NCI-H82 (cell line): ENCODE data around the gene RNF220.
A peak's percentile ranks its signal among the peaks of the same experiment; 100 is the strongest.
"Not testable (repeated sequence)": the region's sequence is repeated elsewhere in the genome, so short reads cannot be mapped to it uniquely, and the experiment has no call there.

ENCODE experiments used
- DNase-seq: peaks from one replicate; lab custom pipeline; 2025; lab: John Stamatoyannopoulos, UW

Gene RNF220

GRCh38 chr1:44496541-44497171 is 91.6 kb downstream of the RNF220 start:
- DNase-seq = no peak

- DNase-seq = peak; percentile 32
Observed at GRCh38 chr1:44497422-44498170, 92.5 kb downstream of the RNF220 start.

GRCh38 chr1:44499306-44499705 is 94.3 kb downstream of the RNF220 start:
- DNase-seq = no peak

GRCh38 chr1:44500181-44501046 is 95.4 kb downstream of the RNF220 start:
- peak; percentile 94 for DNase-seq

GRCh38 chr1:44501047-44501890 is 96.2 kb downstream of the RNF220 start:
- DNase-seq = peak; percentile 79

GRCh38 chr1:44502823-44503222 is 97.8 kb downstream of the RNF220 start:
- DNase-seq = not testable (repeated sequence)

- no peak for DNase-seq
Observed at GRCh38 chr1:44503625-44504024, 98.6 kb downstream of the RNF220 start.

- no peak for DNase-seq
Observed at GRCh38 chr1:44505210-44505993, 100.3 kb downstream of the RNF220 start.

GRCh38 chr1:44507490-44508396 is 102.7 kb downstream of the RNF220 start:
- DNase-seq = peak; percentile 62

- no peak for DNase-seq
Observed at GRCh38 chr1:44508397-44508745, 103.3 kb downstream of the RNF220 start.

GRCh38 chr1:44511363-44511762 is 106.3 kb downstream of the RNF220 start:
- no peak for DNase-seq

GRCh38 chr1:44511769-44512168 is 106.7 kb downstream of the RNF220 start:
- DNase-seq = no peak

GRCh38 chr1:44512313-44512885 is 107.3 kb downstream of the RNF220 start:
- peak; percentile 99 for DNase-seq

GRCh38 chr1:44513111-44513510 is 108.1 kb downstream of the RNF220 start:
- DNase-seq = no peak

GRCh38 chr1:44514673-44515072 is 109.6 kb downstream of the RNF220 start:
- DNase-seq = no peak

- no peak for DNase-seq
Observed at GRCh38 chr1:44515416-44515815, 110.4 kb downstream of the RNF220 start.

- DNase-seq = no peak
Observed at GRCh38 chr1:44519035-44519676, 114.1 kb downstream of the RNF220 start.

GRCh38 chr1:44521378-44522080 is 116.5 kb downstream of the RNF220 start:
- no peak for DNase-seq
